HG02884 (cell line): ENCODE results near the gene LGALS3.
A peak's percentile ranks its signal among the peaks of the same experiment; 100 is the strongest.

Experiments used
- ATAC-seq: cut with Tn5 transposase; IDR thresholded peaks from one replicate; pipeline ENCODE4 v1.9.1; 2021; ENCODE audit warnings: mild to moderate bottlenecking, moderate library complexity; ENCODE audit not compliant: unreplicated experiment

Gene LGALS3

DNA sequence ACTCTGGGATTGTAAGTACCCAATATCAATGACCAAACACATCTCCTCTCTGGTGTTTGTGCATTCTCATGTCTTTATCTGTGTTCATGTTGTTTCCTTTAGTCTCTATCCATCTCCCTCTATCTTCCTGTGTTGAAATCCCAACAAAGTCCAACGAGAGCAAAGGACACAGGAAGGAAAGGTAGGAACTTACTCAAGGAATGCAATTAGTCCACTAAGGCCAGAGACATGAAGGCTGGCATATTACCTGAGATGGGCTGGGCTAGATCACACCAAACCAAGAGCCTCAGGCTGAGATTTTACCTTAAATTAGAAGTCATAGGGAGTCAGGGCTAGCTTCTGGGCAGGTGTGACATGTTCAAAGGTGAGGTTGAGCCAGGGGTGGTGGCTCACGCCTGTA, 14.3 kb upstream of the LGALS3 start:
- no peak for ATAC-seq

DNA sequence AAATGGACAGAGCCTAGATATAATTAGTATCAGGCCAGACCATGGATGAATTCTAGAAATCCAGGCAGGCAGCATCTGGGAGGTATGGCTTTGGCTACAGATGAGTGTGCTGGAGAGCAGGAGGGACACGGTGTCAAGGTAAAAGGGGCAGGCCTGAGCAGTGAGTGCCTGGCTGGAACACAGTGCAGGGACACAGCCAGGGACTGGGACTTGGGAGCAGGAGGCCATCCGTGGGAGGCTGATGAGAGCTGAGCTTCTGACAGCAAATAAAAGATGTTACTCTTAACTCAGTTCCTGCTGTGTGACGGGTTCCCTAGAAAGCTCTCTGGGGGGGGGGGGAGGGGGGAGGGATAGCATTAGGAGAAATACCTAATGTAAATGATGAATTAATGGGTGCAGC, 13.6 kb upstream of the LGALS3 start:
- ATAC-seq, result no peak

DNA sequence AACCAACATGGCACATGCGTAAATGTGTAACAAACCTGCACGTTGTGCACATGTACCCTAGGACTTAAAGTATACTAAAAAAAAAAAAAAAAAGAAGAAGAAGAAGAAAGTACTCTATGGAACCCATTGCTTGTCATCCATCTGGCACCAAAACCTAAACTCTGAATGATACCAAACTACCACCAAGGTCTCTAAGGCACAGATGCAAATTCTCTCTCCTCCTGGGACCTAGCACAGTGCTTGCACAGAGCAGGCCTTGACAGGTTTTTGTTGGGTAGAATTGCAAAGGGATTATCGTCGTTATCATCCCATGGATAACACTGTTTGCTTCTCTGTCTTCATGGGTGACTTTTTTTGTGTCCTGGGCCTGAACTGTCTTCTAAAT, 13.2 kb upstream of the LGALS3 start:
- ATAC-seq, result no peak

DNA sequence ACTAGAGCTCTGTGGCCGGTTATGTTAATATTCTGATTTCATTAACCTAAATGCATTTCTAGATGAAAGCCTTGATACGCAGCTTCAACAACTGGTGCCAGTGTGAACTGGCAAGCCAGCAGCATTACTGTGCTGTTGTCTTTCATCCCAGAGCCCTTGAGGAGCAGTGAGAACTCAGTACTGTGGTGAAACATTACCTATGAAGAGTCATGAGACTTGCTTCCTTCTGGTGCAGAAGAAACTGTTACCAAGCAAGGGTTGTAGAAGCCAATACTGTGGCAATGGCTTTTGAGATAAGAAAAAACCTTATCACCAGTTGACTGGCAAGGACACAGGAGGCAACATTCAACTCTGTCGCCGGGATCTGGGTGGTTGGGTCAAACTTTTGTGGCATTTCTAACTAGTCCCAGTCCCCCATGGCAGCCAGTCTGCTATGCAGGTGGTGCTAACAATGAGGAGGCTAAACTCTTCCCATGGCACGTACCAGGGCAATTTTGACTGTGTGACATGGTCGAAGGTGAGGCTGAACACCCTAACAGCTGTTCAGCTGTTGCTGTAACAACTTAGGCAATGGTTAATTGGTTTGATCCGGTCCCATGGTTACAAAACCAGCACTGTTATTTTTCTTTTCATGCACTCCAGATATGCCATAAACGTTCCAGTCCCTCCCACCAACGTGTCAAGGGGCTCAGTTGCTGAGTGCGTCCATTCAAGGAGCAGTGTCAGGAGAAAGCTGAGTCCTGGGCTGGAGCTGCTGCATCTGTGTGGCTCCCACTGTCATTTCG, 12.6 kb upstream of the LGALS3 start:
- ATAC-seq, result no peak

DNA sequence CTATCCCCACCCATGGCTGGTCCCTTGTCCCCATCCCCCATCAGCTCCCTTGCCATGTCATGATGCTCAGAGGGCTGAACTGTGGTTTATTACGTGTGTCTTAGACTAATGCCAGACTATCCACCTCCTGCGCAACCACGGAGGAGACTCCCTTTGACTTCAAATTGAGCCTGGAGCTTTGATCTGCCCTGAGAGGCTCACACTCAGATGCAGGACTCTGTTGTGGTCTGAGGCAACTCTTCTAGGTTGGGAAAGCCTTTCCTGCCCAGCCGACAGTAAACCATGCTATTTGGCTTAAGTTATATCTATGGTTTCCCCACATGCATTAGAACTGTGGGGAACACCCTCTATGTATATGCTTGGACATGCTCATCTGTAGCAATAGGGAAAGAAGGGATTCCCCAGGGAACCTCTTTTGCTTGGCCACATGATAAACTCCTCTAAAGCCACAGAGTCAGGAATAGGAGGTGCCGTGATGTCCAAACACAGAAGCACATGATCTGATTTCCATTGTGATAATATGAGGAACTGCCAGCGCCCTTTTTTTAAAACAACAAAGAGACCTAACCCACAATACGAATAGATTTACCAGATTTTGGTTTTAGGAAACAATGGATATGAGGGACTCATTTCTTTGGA, 11.1 kb upstream of the LGALS3 start:
- no peak for ATAC-seq

DNA sequence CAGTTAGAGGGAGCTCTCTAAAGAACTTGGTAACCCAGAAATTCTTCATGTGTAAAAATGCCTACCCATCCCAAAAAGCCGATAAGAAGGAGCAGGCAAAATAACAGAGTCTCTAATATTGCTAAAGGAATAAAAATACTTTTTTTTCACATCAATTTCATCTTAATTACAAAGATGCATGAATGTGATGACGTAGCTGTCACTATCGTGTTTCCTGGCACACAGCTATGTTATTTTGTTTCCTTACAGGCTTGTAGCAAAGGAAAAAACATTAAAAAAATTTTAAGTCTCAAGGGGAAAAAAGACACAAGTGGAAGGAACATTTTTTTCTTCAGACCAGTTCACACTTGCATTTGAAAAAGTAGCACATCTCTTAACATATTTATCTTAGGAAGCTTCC, 10.3 kb upstream of the LGALS3 start:
- ATAC-seq, result no peak

DNA sequence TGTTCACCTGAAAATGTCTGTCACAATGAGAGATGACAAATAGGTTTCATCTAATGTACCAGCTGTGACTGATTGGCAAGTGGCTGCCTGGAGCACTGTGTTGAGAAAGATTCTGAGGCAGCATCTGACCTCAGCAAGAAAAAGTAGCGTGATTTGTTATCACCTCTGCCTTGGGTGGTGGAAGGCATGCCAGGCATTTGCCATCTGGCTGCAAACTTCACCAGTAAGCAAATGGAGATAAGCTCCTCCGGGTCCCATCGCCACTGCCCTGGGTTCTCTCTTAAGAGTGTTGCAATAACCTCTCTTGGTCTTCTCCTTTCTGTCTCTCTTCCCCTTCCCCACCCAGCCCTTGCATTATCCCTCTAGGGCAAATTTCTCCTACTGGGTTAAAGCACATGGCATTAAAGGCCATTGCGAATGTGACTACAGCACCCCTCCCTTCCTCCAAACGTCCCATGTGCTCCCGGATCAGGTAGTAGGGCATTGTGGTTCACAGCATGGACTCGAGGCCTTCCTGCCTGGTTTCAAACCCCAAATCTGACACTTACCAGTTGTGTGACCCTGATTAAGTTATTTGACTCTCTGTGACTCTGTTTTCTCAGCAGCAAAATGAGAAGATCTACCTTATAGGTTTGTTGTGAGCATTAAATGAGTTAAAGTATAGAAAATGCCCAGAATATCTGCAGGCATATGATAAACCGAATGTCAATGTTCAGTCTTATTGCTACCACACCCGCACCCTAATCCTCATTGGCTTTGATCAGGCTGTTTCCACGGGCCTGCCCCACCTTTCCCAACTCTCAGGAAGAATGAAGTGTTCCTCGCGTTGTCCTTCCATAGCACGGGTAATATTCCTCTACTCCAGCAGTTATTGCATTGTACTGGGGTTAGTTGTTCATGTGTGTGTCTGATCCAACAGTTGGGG, 8.2 kb upstream of the LGALS3 start:
- ATAC-seq, result no peak

DNA sequence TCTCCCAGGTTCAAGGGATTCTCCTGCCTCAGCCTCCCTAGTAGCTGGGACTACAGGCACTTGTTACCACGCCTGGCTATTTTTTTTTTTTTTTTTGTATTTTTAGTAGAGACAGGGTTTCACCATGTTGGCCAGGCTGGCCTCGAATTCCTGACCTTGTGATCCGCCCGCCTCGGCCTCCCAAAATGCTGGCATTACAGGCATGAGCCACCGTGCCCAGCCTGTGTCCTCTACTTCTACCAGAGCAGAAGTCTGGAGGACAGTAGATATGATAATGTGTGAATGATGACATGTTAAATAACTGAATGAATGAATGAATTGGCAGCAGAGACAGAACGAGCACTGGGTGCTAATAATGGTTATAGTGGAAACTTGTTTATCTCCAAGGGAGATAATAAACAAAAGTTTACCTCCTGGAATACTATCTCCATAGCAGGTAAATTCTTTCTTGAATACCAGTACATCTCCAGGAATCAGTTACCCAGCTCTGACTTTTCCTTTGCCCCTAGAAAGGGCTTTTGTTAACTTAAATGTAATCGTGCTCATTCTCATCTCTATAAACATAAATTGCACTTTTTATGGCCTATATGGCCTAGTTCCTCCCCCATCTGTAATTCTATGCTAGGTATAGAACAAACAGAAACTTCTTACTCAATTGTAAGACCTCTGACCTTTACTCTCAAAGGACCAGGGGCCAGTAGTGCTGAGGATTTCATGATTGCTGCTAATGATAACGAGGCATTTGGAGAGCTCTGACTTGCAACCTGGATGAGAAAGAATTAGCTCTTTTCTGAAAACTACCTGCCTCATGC, 7.2 kb upstream of the LGALS3 start:
- no peak for ATAC-seq

DNA sequence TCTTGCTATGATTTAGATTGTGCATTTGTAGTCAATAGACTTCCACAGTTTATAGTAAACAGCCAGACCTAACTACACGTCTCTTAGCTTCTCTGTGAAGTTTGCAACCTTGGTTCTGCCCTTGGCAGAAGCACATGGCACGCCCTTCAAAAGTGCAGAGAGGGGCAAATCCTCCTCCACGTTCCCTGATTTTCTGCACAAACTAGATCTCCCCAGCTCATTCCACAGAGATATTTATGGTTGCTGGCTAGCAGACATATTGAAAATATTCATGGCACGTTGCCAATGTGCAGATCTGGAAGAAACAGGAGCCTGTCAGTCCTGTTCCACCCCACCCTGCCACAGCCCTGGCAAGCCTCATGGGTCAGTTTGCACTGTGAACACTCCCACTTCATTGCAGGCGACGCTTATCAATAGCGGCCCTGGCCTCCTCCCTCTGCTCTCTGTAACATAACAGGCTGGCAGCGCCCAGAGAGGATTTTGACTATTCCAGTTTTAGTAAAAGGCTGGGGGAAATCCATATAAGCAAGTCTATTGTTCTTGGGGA, 6.5 kb upstream of the LGALS3 start:
- no peak for ATAC-seq

DNA sequence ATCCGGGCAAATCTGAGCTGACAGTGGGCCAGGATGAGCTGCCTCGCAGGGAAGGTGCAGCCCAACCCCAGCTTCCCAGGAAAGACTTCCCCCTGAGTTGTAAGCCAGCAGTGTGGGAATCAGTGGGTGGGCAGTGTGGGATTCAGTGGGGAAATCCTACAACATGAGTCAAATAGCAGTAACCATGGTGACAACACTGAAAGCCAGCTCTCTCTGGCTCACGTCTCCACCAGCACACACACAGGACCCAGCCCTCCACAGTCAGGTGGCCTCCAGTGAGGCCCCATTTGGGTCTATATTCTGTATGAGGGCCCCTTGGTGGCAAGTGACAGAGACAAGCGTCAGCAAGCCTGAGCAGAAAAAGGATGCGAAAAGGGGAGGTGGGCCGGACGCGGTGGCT, 6.0 kb upstream of the LGALS3 start:
- ATAC-seq, result no peak

DNA sequence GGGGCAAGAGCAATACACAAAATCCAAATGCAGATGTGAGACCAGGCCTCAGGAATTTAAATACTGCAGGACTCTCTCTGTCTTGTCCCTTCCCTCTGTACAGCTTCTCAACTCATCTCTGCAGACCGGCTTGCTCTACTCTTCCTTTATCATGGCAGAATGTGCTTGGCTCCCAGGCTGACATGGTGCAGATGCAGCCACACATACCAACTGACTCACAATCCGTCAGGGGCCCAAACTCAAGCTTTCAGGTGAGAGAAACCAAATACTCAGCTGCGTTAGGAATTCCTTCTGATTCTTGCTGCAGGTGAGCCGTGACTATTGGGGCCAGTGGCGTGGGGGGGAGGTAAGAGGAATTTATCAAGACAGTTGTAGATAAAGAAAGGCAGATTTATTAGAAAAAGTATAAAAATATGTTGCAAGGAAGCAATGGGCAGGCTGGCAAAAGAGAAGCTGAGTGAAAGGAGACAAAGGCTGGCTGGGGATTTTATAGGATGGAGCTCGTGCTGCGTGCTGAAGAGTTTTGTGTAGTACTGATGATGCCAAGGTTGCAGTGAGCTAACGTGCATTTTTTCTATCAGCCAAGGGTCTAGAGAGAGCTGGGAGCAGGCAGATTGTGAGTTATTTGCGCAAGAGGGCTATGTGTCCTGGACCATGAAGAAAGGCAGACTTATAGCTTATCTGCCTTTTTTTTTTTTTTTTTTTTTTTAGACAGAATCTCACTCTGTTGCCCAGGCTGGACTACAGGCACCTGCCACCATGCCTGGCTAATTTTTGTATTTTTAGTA, 5.0 kb upstream of the LGALS3 start:
- no peak for ATAC-seq

DNA sequence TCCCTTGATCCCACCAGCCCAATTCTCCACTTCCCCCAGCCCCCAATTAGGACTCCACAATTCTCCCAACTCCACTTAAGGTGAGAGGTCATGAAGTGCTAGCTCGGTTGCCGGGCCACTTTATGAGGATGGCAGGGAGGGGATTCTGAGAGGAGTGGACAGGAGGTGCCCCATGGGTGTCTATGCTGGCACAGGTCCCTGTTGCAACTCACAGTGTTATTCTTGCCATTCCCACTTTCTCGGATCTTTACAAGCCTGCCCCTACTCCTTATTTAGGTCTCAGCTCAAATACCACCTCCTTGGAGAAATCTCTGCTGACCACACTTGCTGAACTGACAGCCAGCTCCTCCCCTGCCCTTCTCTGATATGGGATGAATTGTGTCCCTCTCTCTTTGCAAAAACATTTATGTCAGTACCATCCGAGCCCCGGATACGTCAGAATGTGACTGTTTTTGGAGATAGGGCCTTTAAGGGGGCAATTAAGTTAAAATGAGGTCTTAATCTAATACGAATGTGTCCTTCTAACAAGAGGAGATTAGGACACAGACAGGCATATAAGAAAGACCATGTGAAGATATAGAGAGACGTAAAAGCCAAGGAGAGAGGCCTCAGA, 4.2 kb upstream of the LGALS3 start:
- no peak for ATAC-seq

DNA sequence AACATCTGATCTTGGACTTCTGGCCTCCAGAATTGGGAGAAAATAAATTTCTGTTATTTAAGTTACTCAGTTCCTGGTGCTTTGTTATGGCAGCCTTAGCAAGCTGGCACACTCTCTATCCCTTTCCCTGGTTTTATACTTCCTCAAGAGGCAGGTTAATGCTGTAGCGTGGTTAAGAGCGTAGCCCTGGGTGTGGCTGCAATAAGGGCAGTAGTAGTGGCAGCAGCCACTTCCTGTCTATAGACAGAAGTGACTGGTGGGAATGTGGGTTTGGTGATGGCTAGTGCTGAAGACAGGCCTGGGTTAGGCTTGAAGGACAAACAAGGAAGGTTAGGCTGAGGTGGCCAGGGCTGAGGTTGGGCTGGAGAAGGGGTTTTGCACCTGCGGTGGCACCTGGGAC, 3.6 kb upstream of the LGALS3 start:
- no peak for ATAC-seq

DNA sequence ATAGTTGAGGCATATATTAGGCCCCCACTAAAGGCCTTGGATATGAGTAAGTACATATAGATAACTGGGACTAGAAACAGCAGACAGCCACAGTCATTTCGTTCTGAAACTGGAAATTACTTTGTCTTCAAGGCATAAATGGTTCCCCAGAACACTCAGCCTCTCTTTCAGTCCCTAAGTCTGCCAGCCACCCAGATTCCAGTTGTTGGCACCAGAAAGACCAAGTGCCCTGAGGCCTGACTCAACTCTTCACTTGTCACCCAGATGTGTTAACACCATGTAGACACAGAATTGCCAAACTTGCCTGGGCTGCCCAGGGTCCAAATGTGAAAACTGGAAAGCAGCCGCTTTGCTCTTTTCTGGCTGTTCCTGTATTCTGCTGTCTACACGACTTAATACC, 3.0 kb upstream of the LGALS3 start:
- no peak for ATAC-seq

DNA sequence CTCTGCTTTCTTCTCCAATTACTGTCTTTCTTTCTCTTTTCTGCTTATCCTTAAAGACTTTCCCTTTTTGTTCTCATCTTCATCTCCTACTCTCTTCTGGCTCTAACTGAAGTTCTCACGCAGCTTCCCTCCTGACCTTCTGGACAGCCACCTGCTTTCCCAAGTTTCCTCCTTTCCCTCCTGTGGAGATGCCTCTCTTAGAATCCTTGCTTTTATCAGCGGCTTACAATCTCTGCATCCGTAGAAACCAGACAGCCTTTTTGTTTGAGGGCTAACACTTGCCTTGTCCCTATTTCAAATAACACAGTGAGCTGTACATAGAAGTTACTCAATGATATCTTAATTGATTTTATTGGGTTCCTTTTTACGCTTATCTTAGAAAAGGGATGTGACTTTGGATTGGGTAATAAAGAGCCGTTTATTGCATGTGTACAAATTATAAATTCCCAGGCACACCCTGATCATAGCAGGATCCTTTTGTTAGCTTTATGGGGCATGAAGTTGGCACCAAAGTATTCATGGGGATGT, 2.1 kb upstream of the LGALS3 start:
- ATAC-seq, result no peak

DNA sequence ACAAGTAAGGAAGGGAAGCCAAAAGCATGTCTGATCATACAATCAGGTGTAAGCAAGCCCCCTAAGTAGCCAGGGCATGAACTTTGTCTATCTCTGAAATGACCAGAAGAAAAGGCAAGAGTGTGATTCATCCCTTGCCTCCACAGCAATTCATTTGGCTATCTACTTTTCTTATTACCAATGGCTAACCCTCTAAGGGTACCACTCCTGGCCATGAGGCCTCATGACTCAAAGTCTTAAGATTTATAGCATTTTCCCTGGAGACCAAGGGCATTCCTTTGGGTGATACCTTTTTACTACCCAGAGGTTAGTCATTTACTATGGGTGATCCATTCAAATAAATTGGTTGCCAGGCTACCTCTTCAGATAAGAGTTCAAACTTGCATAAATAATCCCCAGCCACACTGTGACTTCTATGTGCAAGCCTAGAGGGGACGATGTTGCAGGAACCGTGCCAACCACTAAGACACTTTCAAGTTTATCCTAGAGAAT, 1.5 kb upstream of the LGALS3 start:
- no peak for ATAC-seq

DNA sequence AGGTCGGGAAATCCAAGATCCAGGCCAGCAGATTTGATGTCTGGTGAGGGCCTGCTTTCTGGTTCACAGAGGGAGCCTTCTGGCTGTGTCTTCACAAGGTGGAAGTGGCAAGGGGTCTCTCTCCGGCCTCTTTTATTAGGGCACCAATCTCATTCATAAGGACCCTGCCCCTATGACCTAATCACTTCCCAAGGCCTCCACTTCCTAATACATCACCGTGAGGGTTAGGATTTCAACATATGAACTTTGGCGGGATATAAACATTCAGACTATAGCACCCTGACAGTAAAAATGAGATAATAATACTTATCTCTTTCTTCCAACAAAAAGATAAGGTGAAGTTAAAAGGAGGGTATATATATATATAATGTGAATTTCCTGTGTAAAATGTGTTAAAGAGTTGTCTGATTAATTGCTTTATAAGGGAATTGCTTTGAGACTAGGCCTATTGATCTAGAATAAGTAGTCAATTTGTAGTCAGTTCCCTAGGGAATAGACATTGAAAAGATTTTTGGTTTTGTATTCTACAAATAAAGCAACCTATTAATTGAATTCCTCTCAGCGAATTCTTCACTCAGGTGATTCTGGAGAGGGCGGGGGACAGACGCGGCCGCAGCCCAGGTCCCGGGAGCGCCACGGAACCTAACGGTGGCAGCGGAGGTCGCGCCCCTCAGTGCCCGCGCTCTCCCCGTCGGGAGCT, 516 bp upstream of the LGALS3 start:
- ATAC-seq, result no peak

DNA sequence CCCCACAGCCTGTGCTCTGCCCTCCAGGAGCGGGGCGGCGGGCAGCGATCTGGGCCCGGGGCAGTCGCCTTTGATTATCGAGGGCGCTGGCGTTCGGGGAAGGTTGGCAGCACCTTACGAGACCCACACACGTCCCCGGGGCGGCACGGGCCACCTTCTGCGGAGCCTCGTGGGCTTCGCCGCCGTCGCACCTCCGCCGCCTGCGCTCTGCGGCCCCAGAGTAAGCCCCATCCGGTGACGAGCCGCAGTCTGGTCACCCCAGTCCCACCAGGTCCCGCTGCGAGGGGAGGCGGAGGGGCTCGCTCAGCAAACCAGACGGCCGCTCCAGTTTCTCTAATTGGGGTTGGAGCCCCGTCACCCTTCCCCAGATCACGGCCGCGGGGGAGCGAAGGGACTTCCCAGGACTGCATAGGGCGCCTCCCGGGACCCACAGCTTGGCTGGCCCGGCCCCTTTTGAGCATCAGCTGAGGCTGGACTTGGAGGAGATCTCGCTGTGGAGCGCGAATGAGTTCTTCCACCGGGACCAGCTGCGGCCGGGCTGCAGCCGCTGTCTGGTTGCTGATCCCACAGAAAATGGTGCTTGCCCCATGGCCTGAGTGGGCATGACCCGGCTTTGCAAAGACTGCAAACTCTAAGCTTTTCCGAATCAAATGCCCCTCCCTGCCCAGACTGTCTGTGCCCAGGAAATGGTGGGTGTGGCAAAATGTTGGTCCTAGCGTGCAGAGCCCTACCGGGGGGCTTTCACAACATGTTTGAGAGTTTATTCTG, 560 bp downstream of the LGALS3 start:
- peak; percentile 55 for ATAC-seq
